ENCODE measurements around the gene FANCL.

DNA sequence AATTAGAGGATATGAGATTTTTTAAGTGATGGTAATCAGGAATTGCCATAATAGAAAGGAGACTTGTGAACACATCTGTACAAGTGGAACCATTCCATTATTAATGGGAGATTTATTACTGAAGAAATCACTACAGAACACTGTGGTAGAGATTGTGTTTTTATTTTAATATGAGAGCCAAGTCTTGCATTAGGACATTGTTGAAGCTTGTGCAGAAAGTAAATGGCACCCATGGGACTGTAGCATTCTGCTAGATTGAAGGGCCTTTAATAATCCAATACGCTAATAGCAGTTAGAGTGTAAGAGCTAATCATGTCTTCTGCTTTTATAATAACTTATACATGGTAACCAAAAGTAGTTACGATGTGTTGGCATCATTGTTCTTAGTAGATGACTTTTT is 110.9 kb downstream of the FANCL start:
- TF ChIP-seq EZH2 (IDR thresholded peaks at IDR 0.05; ENCODE audit: insufficient read depth, poor library complexity, severe bottlenecking) (no peak), EZH2phosphoT487 (IDR thresholded peaks at IDR 0.05; ENCODE audit: insufficient read depth, low read depth) (no peak)
